Omental fat pad (tissue), 4 donors: ENCODE data around the gene GSE1. TPM values are rescaled to one million over a fixed set of nuclear protein-coding genes. Genes with fewer than 3 reads are reported as not detected.

Experiments used
- ATAC-seq: fragments of 150-250 bp; one replicate; pipeline ENCODE4 v1.9.1; 2016; ENCODE audit warnings: mild to moderate bottlenecking, moderate library complexity; ENCODE audit not compliant: low FRiP score
- DNase-seq: peaks from one replicate; pipeline ENCODE4 v3.0.0-alpha.2; 2019; ENCODE audit warnings: low spot score
- CTCF ChIP-seq, 3 donors: fragments of 450-650 bp; IDR thresholded peaks; one replicate each; pipeline ENCODE4 v1.5.1; 2016 to 2017; ENCODE audit warnings: antibody characterized with exemption in 3 of 3, mild to moderate bottlenecking in 3 of 3, moderate library complexity in 2 of 3
- total RNA-seq, 4 donors: library from RNA; depleted of rRNA; stranded (reverse); fragments of >200 nt; gene quantifications; one replicate each; pipeline ENCODE4 v1.1.0, GENCODE V29; 2016

GSE1 gene
- total RNA-seq, 4 donors from 2014 or later, result 50.9 to 181 (median 90.9) TPM

- ATAC-seq (no peak), DNase-seq (no peak)
- no peak for TF ChIP-seq CTCF (IDR thresholded peaks at IDR 0.05)
Observed at GRCh38 chr16:85653290-85653891, 40.3 kb downstream of the GSE1 start.

- TF ChIP-seq CTCF (IDR thresholded peaks at IDR 0.05), result no peak
- no peak for DNase-seq
- ATAC-seq, result no peak
Observed at GRCh38 chr16:85654251-85655095, 41.4 kb downstream of the GSE1 start.

GRCh38 chr16:85655216-85656129 is 42.4 kb downstream of the GSE1 start:
- ATAC-seq, result no peak
- no peak for DNase-seq
- no peak for TF ChIP-seq CTCF (IDR thresholded peaks at IDR 0.05)

GRCh38 chr16:85656351-85657266 is 43.5 kb downstream of the GSE1 start:
- DNase-seq (no peak), ATAC-seq (no peak)
- no peak for TF ChIP-seq CTCF (IDR thresholded peaks at IDR 0.05)

GRCh38 chr16:85657267-85657650 is 44.1 kb downstream of the GSE1 start:
- TF ChIP-seq CTCF (IDR thresholded peaks at IDR 0.05), result no peak
- ATAC-seq (no peak), DNase-seq (no peak)

GRCh38 chr16:85657996-85658395 is 44.9 kb downstream of the GSE1 start:
- no peak for ATAC-seq
- DNase-seq, result no peak
- TF ChIP-seq CTCF (IDR thresholded peaks at IDR 0.05), result no peak
